T-helper 1 cell treated with Interleukin-12 subunit alpha and Interleukin-12 subunit beta and Interleukin-4 antibody, amounts not matched to agents 30 ng/mL and 1 ng/mL, for 36 hours (primary cell): Measurements from ENCODE around the gene GNG7. TPM values are rescaled to one million over a fixed set of nuclear protein-coding genes. Genes with fewer than 3 reads are reported as not detected.
"Not testable (repeated sequence)": the region's sequence is repeated elsewhere in the genome, so short reads cannot be mapped to it uniquely, and the experiment has no call there.

Source experiments
- intact Hi-C: fragments of 100-400 bp; cut with micrococcal nuclease; formaldehyde crosslinking; loops from one replicate; pipeline ENCODE4 v1.15.1; 2024
- total RNA-seq: library from RNA; stranded (reverse); gene quantifications from 2 replicates; pipeline ENCODE4 v1.2.3, GENCODE V29; 2022

GNG7 gene
- total RNA-seq, 1 donor from 2014 or later: 0.32 TPM

DNA sequence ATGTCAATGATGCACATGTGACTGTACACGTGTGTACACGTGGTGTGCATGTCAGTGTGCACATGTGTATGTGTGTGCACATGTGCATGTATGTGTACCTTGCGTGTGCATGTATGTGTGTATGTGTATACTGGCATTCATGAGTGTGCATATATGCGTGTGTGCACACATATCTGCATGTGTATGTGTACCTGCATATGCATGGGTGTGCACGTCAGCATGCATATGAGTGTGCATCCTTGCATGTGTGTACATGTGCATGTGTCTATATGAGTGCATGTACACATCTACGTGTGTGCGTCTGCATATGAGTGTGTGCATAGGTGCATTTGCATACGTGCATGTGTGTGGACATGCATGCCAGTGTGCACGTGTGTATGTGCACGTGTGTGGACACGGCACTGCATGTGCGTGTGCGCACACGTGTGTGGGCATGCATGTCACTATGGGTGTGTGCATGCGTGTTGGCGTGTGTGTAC, 178.1 kb downstream of the GNG7 start:
- intact Hi-C loops: no loop called here

DNA sequence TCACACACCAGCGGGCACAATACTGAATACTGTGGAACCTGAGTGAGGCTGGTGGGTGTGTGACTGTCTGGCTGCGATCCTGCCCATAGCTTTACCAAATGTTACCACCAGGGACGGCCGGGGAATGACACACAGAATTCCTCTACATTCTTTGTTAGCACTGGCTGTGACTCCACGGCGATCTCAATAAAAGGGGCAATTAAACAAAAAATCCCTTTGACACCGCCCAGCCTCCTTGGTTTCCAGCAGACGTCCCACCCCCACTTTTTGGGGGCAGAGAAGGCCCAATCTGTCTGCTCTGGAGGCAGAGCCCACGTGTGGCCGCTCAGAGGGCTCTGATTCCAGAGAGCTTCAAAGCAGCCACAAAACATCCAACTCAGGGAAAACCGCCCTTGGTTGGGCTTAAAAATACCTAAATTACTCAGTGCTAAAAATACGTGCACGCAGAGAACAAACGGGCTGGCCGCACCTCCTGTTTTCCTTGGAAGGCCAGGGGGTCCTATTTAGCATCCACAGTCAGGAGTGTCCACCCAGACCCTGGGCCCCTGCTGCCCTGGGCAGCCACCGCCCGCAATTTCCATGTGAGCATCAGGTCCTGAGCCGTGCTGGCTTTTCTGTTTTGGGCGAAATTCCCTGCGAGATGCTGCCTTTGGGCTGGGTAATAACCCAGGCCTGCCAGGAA, 178.7 kb downstream of the GNG7 start:
- intact Hi-C loops: no loop called here

- intact Hi-C loops: no loop called here
Observed at GRCh38 chr19:2519482-2519881, 183.0 kb downstream of the GNG7 start.

GRCh38 chr19:2518856-2519255, 183.6 kb downstream of the GNG7 start:
- intact Hi-C loops: not testable (repeated sequence)

DNA sequence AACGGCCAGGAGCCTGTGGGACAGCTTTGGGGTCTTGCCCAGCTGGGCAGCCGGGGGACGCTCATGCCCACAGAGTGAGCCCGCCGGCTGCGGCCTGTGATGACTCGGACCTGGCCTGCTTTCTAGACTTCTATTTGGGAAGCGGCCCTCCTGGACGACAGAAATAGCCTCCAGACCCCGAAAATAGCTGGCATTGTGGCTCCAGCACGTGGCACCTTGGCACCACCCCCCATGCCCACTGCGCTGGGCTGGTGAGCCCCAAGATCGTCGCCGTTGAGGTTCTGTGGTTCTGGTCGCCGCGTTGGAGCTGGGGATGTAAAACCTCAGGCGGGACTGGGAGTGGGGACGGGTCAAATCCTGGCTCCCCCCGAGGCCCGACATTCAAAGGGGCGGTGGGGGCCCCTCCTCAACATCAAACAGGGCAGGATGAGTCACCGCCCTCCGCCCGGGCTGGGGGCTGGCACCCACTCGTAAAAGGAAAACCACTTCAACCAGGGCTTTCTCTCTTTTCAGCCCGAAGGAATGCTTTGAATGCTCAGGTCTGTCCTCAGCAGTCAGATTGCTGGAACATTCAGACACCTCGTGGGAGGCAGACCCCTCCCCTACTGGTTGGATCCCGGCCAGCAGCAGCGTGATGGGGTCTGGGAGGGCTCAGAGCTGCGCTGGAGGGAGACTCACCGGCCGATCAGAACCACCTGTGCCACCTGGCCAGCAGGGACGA, 184.5 kb downstream of the GNG7 start:
- intact Hi-C loops: no loop called here

DNA sequence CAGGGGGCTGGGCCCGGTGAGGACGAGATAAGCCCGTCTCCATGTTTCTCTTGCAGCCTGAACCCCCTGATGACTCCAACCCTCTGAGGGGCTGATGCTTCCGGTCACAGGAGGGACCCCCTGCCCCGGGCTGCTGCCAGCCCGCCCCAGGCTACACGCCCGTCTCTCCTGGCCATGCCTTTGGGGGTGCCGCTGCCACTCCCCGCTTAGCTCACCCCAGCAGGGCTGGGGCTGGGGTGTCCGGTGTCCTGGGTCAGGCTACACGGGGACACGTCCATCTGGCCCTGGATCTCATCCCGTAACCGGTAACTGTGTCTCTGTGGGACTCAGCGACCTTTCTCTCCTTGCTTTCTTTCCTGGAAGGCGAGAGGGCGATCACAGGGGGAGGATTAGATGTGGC, 185.8 kb downstream of the GNG7 start:
- intact Hi-C loops: no loop called here

DNA sequence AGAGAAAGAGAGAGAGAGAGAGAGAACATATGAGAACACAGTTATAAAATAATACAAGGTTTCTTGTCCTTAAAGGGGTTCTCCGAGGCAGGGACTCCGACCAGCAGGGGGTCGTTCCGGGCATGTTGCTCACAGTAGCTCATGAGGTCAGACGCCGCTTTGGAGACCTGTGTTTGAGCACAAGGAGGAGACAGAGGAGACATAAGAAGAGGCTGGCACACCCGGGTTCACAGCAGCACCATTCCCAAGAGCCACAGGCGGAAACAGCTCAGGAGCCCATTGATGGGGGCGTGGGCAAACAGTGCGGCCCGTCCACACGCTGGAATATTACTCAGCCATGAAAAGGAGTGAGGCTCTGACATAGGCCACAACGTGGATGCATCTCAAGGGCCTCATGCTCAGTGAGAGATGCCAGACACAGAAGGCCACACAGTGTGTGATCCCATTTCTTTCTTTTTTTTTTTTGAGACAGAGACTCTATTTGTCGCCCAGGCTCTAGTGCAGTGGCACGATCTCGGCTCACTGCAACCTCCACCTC, 187.4 kb downstream of the GNG7 start:
- intact Hi-C loops: no loop called here

DNA sequence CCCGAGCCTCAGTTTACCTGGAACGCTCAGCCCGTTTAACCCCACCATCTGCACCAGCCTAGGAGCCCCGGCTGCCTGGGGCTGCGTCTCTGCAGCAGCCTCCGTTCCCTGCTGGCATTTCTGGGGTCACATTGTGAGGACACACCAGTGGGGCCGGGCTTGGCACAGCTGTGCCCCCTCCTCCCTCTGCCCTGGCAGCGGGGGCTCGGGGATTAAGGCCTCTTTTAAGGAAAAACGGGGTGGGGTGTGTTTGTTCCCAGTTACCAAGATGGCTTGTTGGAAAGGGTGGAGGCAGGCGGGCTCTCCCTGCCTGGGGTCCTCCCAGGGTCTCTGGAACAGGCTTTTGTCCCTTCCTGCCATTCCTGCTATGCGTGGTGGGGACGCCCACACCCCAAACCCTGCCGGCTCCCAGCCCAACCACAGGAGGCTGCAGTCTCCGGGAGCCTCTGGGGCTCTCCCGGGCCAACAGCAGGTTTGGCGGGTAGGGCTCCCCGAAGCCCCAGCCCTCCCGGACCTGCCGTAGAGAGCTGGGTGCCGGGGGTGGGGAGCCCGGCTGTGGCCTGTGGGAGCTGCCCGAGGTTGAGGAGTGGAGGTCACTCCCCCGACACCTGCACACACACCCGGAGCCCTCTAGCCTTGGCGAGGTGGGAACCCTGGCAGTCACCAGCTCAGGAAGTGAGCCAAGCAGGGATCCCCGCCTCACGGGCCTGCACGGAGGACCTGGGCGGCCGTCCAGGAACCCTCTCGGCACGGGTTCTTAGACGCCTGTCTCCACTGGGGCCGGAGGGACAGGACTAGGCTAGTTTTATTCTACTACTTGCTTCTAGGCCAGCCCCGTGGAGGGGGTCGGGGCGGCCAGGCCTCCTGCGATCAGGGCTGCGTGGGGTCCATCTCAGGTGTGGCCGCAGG, 189.7 kb downstream of the GNG7 start:
- intact Hi-C loops: no loop called here

- intact Hi-C loops: no loop called here
Observed at GRCh38 chr19:2511991-2512390, 190.5 kb downstream of the GNG7 start.

GRCh38 chr19:2511570-2511969, 190.9 kb downstream of the GNG7 start:
- intact Hi-C loops: no loop called here

DNA sequence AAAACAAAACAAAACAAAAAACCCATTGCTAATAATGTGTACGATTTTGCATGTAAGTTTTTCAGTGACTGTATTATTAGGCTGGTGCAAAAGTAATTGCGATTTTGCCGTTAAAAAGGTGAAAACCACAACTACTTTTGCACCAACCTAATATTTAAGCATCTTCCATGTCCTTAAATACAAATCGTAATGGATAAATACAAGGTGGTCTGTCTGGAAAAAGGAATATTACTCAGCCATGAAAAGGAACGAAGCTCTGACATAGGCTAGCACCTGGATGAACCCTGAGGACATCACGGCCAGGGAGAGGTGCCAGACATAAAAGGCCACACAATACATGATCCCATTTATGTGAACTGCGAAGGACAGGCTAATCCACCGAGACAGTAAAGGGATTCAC, 193.4 kb downstream of the GNG7 start:
- intact Hi-C loops: no loop called here

GRCh38 chr19:2507109-2507508, 195.4 kb downstream of the GNG7 start:
- intact Hi-C loops: loop anchor here (1.0 to 2.0 kb wide), 2 partner anchors 29 to 46 kb away; no protein-coding TSS in a partner anchor

DNA sequence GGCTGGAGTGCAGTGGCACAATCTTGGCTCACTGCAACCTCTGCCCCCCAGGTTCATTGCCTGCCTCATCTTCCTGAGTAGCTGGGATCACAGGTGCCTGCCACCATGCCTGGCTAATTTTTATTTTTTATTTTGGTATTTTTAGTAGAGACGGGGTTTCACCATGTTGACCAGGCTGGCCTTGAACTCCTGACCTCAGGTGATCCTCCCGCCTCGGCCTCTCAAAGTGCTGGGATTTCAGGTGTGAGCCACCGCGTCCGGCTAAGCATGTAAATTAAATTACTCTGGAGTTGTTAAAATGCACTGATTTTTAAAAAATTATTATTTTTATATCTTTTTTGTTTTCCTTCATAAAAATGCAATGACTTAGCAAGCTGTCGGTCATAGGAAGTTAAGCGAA, 195.8 kb downstream of the GNG7 start:
- intact Hi-C loops: loop anchor here (1.0 to 2.0 kb wide), 2 partner anchors 28 to 46 kb away; no protein-coding TSS in a partner anchor

DNA sequence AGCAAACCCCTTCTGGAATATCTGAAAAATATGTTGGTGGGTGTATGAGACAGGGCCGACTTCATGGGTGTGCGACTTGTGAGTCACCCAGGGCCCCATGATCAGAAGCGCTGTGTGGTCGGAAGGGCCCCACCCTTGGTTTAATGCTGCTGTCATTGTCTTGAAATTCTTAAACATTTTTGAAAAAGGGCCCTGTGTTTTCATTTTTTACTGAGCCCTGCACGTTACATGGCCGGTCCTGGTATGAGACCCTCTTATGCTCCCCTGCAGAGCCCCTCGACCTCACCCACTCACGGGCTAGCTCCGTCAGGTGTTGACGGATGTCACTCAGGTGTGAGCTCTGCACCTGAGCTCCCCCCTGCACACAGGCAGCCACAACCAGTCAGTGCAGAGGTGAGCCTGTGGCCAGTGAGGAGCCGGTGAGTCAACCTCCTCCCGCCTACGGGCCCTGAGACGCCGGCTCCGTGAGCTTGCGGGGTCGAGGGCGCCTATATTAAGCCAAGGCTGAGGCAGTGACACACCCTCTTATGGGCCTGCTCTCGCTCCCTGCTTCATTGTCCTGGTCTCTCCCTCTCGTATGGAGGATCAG, 198.9 kb downstream of the GNG7 start:
- intact Hi-C loops: loop anchor here (1.0 kb wide), 1 partner anchor 8 kb away; no protein-coding TSS in a partner anchor

GRCh38 chr19:2500841-2501261, 201.6 kb downstream of the GNG7 start:
- intact Hi-C loops: no loop called here

DNA sequence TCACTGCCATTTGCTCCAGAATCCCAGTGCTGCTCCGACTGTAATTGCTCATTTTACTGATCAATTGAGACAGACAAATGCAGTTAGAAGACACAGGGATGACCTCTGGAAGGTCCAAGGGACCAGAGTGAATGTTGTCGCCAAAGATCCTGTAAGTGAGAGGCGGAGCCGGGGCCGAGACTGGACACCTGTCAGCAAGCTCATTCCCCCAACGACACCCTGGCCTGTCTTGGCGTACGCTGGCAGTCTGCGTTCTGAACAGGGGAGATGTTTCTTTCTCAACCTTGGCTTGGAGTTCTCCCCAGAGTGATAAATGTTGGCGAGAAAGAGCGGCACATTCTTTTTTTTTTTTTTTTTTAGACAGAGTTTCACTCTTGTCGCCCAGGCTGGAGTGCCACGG, 202.3 kb downstream of the GNG7 start:
- intact Hi-C loops: no loop called here

GRCh38 chr19:2497186-2497585, 205.3 kb downstream of the GNG7 start:
- intact Hi-C loops: no loop called here

DNA sequence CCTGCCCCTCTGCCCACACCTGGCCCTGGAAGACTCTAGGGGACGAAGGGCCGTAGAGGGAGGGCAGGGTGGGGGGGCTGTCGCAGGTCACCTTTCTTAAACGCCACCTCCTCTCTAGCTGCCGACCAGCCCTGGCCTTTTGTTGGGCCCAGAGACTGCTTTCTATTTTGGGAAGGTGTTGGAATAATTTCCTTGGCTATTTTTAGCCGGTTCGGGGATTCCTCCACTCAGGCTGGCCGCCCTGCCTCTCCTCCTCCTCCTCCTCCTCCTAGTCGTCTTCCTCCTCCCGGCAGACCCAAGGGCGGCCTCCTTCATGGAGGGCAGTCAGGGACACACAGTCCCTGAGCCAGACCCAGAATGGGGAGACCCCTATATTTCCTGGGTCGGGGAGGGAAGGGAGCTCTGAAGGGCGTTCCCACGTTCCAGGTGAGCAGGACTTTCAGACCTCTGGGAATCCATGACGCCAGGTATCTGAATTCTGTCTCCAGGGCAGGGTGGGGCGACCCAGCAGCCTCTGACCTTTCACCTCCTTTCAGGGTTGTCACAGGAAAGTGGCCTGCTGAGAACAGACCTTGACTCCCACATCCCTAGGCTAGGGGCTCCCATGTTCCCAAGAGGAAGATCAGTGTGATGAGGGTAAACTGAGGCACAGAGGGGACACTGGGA, 206.7 kb downstream of the GNG7 start:
- intact Hi-C loops: loop anchor here (1.0 to 2.0 kb wide), 2 partner anchors 8 to 19 kb away; partner anchors contain the start of gene GADD45B

GRCh38 chr19:2495130-2495641, 207.3 kb downstream of the GNG7 start:
- intact Hi-C loops: loop anchor here (1.0 to 2.0 kb wide), 2 partner anchors 8 to 18 kb away; partner anchors contain the start of gene GADD45B
